ENCODE measurements around the gene C1orf50.
A peak's percentile ranks its signal among the peaks of the same experiment; 100 is the strongest.
"Not testable (repeated sequence)": the region's sequence is repeated elsewhere in the genome, so short reads cannot be mapped to it uniquely, and the experiment has no call there.

Gene C1orf50

GRCh38 chr1:42766741-42767509 lies at the start of gene C1orf50, which contains the start of gene P3H1:
C1orf50 (plus strand) TSS chr1:42767249; CDS start chr1:42767312, 63 bp downstream.
P3H1 (minus strand) TSS chr1:42767028; CDS start chr1:42766971, 57 bp downstream.
- Histone ChIP-seq H3K9ac (peak within 1 kb of the TSS; percentile 22), H3K27me3 (ENCODE audit: control insufficient read depth, insufficient read depth, low read length) (no peaks in the 10 kb centered on the region), H3K79me2 (peaks cover 11% of the 10 kb centered on the region), H2AFZ (peak within 1 kb of the TSS; percentile 93), H3K9me3 (ENCODE audit: control insufficient read depth, low read length) (no peaks in the 10 kb centered on the region), H3K36me3 (ENCODE audit: control insufficient read depth, insufficient read depth, low read length) (no peaks in the 10 kb centered on the region), H3K27ac (peak within 1 kb of the TSS; percentile 73), H3K4me3 (ENCODE audit: low read depth, low read length) (peak within 1 kb of the TSS; percentile 99), H3K4me1 (peaks cover 5% of the 10 kb centered on the region), H3K4me2 (ENCODE audit: low read length) (peak within 1 kb of the TSS; percentile 92)
- no peak for TF ChIP-seq CTCF (IDR thresholded peaks at IDR 0.05)

- H3K4me1 ChIP-seq: no peaks in the 10 kb centered on the region
- H3K36me3 ChIP-seq (ENCODE audit: control insufficient read depth, insufficient read depth, low read length): no peaks in the 10 kb centered on the region
- H3K9ac ChIP-seq: no peak overlapping the region
- H3K79me2 ChIP-seq: no peaks in the 10 kb centered on the region
- H3K9me3 ChIP-seq (ENCODE audit: control insufficient read depth, low read length): no peaks in the 10 kb centered on the region
- H3K4me2 ChIP-seq (ENCODE audit: low read length): no peak overlapping the region
- no peak overlapping the region for H3K27ac ChIP-seq
- H3K4me3 ChIP-seq (ENCODE audit: low read depth, low read length): no peak overlapping the region
- H2AFZ ChIP-seq: no peak overlapping the region
- no peaks in the 10 kb centered on the region for H3K27me3 ChIP-seq (ENCODE audit: control insufficient read depth, insufficient read depth, low read length)
- no peak for TF ChIP-seq CTCF (IDR thresholded peaks at IDR 0.05)
These were observed 46.2 kb upstream of the C1orf50 start for GRCh38 chr1:42720868-42721267.

- TF ChIP-seq CTCF (IDR thresholded peaks at IDR 0.05): no peak
- H3K9me3 ChIP-seq (ENCODE audit: control insufficient read depth, low read length): no peaks in the 10 kb centered on the region
These were observed 45.1 kb upstream of the C1orf50 start for GRCh38 chr1:42721926-42722325.

GRCh38 chr1:42722403-42722802 lies 44.6 kb upstream of the C1orf50 start:
- not testable (repeated sequence) for H3K27ac ChIP-seq; H3K4me3 ChIP-seq (ENCODE audit: low read depth, low read length); H3K4me2 ChIP-seq (ENCODE audit: low read length); H3K4me1 ChIP-seq; H3K36me3 ChIP-seq (ENCODE audit: control insufficient read depth, insufficient read depth, low read length); H3K79me2 ChIP-seq; H2AFZ ChIP-seq; H3K9ac ChIP-seq; H3K9me3 ChIP-seq (ENCODE audit: control insufficient read depth, low read length); H3K27me3 ChIP-seq (ENCODE audit: control insufficient read depth, insufficient read depth, low read length)

More at GRCh38 chr1:42721926-42722325, 45.1 kb upstream of the C1orf50 start:
- Histone ChIP-seq H3K79me2 (no peaks in the 10 kb centered on the region), H3K36me3 (ENCODE audit: control insufficient read depth, insufficient read depth, low read length) (no peaks in the 10 kb centered on the region), H3K4me3 (ENCODE audit: low read depth, low read length) (no peak overlapping the region), H3K27ac (no peak overlapping the region), H3K4me1 (no peaks in the 10 kb centered on the region), H3K4me2 (ENCODE audit: low read length) (no peak overlapping the region), H3K27me3 (ENCODE audit: control insufficient read depth, insufficient read depth, low read length) (no peaks in the 10 kb centered on the region), H2AFZ (no peak overlapping the region), H3K9ac (no peak overlapping the region)

GRCh38 chr1:42723511-42723910 lies 43.5 kb upstream of the C1orf50 start:
- TF ChIP-seq CTCF (IDR thresholded peaks at IDR 0.05): no peak
- no peaks in the 10 kb centered on the region for H3K4me1 ChIP-seq
- H2AFZ ChIP-seq: no peak overlapping the region
- no peak overlapping the region for H3K27ac ChIP-seq
- no peak overlapping the region for H3K4me2 ChIP-seq (ENCODE audit: low read length)
- H3K36me3 ChIP-seq (ENCODE audit: control insufficient read depth, insufficient read depth, low read length): no peaks in the 10 kb centered on the region
- H3K4me3 ChIP-seq (ENCODE audit: low read depth, low read length): no peak overlapping the region
- H3K79me2 ChIP-seq: no peaks in the 10 kb centered on the region
- H3K9ac ChIP-seq: no peak overlapping the region
- H3K27me3 ChIP-seq (ENCODE audit: control insufficient read depth, insufficient read depth, low read length): no peaks in the 10 kb centered on the region
- H3K9me3 ChIP-seq (ENCODE audit: control insufficient read depth, low read length): no peaks in the 10 kb centered on the region

- not testable (repeated sequence) for H3K27ac ChIP-seq; H3K79me2 ChIP-seq; H2AFZ ChIP-seq; H3K27me3 ChIP-seq (ENCODE audit: control insufficient read depth, insufficient read depth, low read length); H3K36me3 ChIP-seq (ENCODE audit: control insufficient read depth, insufficient read depth, low read length); H3K9me3 ChIP-seq (ENCODE audit: control insufficient read depth, low read length); H3K9ac ChIP-seq; H3K4me1 ChIP-seq; H3K4me3 ChIP-seq (ENCODE audit: low read depth, low read length); H3K4me2 ChIP-seq (ENCODE audit: low read length)
These were observed 41.2 kb upstream of the C1orf50 start for GRCh38 chr1:42725820-42726219.

Measured in parathyroid adenoma (tissue), 2 donors.